ENCODE results near the gene ZNF518A. TPM values are rescaled to one million over a fixed set of nuclear protein-coding genes. Genes with fewer than 3 reads are reported as not detected.

Gene ZNF518A
- total and polyA plus RNA-seq, 2 of the 13 experiments (the other 11 are each of a cell fraction or from before 2014, with no cell fraction given): 21.7 to 37.1 TPM

- TF ChIP-seq, protein P1, sequence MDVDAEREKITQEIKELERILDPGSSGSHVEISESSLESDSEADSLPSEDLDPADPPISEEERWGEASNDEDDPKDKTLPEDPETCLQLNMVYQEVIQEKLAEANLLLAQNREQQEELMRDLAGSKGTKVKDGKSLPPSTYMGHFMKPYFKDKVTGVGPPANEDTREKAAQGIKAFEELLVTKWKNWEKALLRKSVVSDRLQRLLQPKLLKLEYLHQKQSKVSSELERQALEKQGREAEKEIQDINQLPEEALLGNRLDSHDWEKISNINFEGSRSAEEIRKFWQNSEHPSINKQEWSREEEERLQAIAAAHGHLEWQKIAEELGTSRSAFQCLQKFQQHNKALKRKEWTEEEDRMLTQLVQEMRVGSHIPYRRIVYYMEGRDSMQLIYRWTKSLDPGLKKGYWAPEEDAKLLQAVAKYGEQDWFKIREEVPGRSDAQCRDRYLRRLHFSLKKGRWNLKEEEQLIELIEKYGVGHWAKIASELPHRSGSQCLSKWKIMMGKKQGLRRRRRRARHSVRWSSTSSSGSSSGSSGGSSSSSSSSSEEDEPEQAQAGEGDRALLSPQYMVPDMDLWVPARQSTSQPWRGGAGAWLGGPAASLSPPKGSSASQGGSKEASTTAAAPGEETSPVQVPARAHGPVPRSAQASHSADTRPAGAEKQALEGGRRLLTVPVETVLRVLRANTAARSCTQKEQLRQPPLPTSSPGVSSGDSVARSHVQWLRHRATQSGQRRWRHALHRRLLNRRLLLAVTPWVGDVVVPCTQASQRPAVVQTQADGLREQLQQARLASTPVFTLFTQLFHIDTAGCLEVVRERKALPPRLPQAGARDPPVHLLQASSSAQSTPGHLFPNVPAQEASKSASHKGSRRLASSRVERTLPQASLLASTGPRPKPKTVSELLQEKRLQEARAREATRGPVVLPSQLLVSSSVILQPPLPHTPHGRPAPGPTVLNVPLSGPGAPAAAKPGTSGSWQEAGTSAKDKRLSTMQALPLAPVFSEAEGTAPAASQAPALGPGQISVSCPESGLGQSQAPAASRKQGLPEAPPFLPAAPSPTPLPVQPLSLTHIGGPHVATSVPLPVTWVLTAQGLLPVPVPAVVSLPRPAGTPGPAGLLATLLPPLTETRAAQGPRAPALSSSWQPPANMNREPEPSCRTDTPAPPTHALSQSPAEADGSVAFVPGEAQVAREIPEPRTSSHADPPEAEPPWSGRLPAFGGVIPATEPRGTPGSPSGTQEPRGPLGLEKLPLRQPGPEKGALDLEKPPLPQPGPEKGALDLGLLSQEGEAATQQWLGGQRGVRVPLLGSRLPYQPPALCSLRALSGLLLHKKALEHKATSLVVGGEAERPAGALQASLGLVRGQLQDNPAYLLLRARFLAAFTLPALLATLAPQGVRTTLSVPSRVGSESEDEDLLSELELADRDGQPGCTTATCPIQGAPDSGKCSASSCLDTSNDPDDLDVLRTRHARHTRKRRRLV (CRISPR knock-in tag; IDR thresholded peaks at IDR 0.05): peak; percentile 33; the same call in 1 of the 2 replicates
- TF ChIP-seq, protein P2, sequence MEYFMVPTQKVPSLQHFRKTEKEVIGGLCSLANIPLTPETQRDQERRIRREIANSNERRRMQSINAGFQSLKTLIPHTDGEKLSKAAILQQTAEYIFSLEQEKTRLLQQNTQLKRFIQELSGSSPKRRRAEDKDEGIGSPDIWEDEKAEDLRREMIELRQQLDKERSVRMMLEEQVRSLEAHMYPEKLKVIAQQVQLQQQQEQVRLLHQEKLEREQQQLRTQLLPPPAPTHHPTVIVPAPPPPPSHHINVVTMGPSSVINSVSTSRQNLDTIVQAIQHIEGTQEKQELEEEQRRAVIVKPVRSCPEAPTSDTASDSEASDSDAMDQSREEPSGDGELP (IDR thresholded peaks at IDR 0.05; ENCODE audit: borderline replicate concordance, low read depth): peak; percentile 41; the same call in 1 of the 2 replicates
- TF ChIP-seq SMARCC2 (IDR thresholded peaks at IDR 0.05): no peak
- peak; percentile 65; the same call in 1 of the 2 replicates for TF ChIP-seq ZNF709 (CRISPR knock-in tag; IDR thresholded peaks at IDR 0.05)
- TF ChIP-seq, protein P3, sequence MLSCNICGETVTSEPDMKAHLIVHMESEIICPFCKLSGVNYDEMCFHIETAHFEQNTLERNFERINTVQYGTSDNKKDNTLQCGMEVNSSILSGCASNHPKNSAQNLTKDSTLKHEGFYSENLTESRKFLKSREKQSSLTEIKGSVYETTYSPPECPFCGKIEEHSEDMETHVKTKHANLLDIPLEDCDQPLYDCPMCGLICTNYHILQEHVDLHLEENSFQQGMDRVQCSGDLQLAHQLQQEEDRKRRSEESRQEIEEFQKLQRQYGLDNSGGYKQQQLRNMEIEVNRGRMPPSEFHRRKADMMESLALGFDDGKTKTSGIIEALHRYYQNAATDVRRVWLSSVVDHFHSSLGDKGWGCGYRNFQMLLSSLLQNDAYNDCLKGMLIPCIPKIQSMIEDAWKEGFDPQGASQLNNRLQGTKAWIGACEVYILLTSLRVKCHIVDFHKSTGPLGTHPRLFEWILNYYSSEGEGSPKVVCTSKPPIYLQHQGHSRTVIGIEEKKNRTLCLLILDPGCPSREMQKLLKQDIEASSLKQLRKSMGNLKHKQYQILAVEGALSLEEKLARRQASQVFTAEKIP (CRISPR knock-in tag; IDR thresholded peaks at IDR 0.05; ENCODE audit: borderline replicate concordance): no peak
- peak; percentile 36; the same call in 1 of the 2 replicates for TF ChIP-seq ZBTB8A (CRISPR knock-in tag; IDR thresholded peaks at IDR 0.05; ENCODE audit: borderline replicate concordance, low read depth)
- no peak for TF ChIP-seq ZBTB37 (CRISPR knock-in tag; IDR thresholded peaks at IDR 0.05)
- peak; percentile 79; the same call in 1 of the 2 replicates for TF ChIP-seq ZBTB7A (CRISPR knock-in tag; IDR thresholded peaks at IDR 0.05)
- TF ChIP-seq, protein P4, sequence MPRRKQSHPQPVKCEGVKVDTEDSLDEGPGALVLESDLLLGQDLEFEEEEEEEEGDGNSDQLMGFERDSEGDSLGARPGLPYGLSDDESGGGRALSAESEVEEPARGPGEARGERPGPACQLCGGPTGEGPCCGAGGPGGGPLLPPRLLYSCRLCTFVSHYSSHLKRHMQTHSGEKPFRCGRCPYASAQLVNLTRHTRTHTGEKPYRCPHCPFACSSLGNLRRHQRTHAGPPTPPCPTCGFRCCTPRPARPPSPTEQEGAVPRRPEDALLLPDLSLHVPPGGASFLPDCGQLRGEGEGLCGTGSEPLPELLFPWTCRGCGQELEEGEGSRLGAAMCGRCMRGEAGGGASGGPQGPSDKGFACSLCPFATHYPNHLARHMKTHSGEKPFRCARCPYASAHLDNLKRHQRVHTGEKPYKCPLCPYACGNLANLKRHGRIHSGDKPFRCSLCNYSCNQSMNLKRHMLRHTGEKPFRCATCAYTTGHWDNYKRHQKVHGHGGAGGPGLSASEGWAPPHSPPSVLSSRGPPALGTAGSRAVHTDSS (CRISPR knock-in tag; conservative IDR thresholded peaks at IDR 0.05): no peak
- TF ChIP-seq, protein P5, sequence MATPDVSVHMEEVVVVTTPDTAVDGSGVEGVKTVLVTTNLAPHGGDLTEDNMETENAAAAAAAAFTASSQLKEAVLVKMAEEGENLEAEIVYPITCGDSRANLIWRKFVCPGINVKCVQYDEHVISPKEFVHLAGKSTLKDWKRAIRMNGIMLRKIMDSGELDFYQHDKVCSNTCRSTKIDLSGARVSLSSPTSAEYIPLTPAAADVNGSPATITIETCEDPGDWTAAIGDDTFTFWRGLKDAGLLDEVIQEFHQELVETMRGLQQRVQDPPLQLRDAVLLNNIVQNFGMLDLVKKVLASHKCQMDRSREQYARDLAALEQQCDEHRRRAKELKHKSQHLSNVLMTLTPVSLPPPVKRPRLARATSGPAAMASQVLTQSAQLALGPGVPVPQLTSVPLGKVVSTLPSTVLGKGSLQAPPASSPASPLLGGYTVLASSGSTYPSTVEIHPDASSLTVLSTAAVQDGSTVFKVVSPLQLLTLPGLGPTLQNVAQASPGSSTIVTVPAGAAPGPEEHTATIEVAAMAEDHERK (CRISPR knock-in tag; IDR thresholded peaks at IDR 0.05; ENCODE audit: low read depth): 0 out of 2 replicates have a peak, but pooled peaks have one; percentile 19
These were observed at the start of gene ZNF518A (continued) for GRCh38 chr10:96129387-96130325.
